ENCODE measurements around the gene DHRS12.
A peak's percentile ranks its signal among the peaks of the same experiment; 100 is the strongest.
"Not testable (repeated sequence)": the region's sequence is repeated elsewhere in the genome, so short reads cannot be mapped to it uniquely, and the experiment has no call there.

Gene DHRS12

DNA sequence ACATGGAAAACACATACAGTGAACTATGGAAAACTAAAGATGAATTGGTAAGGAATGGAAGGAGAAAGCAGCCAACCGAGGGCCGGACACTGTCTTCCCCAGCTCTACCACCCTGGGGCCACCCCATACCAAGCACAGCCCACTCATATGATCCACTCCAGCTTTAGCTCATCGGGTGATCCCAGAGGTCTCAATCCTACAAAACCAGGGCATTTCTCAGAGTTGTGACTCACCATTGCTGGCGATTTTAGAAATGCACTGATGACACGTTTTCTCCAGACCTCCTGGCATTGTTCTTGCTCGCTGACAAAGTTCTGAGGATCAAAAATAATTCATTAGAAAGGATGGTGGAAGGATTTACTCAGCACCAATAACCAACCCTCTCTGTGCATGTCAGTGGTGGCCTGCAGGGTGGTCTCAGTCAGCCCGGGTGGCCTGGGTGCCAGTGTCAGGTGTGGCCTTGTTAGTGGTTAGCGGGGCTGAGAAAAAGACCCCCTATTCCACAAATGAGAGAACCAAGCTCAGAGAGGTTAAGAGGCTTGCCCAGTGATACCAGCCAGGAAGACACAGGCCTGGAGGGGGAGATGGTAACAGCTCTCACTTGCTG is 34.4 kb upstream of the DHRS12 start:
- no peak for DNase-seq (ENCODE audit: low read depth in 1 of 2, low spot score in 1 of 2)
- no peak for TF ChIP-seq JUND (IDR thresholded peaks at IDR 0.05; ENCODE audit: low read depth)
- in situ Hi-C loops (cut with HindIII; ENCODE audit: low pct_unique_long_range_greater_than_20kb, low sequenced_read_pairs): no loop called here

DNA sequence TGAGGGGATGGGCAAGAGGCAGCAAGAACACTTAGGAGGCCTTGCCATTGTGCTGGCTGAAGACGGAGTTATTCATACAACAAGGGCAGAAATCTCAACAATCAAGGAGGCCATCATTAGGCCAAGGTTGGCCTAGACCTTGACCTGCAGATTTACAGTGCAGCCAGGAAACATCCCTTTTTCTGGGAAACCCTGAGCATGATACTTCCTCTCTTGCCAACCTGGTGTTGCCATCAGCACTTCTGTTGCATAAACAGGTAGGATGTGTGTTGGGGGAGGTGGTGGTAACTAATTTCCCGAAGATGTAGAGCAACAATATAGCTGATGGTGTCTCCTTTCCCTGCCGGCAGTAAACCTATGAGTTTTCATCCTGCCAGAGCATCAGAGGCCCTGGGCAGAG is 33.1 kb upstream of the DHRS12 start:
- in situ Hi-C loops (cut with HindIII; ENCODE audit: low pct_unique_long_range_greater_than_20kb, low sequenced_read_pairs): no loop called here
- no peak for TF ChIP-seq JUND (IDR thresholded peaks at IDR 0.05; ENCODE audit: low read depth)
- DNase-seq (ENCODE audit: low read depth in 1 of 2, low spot score in 1 of 2): no peak

DNA sequence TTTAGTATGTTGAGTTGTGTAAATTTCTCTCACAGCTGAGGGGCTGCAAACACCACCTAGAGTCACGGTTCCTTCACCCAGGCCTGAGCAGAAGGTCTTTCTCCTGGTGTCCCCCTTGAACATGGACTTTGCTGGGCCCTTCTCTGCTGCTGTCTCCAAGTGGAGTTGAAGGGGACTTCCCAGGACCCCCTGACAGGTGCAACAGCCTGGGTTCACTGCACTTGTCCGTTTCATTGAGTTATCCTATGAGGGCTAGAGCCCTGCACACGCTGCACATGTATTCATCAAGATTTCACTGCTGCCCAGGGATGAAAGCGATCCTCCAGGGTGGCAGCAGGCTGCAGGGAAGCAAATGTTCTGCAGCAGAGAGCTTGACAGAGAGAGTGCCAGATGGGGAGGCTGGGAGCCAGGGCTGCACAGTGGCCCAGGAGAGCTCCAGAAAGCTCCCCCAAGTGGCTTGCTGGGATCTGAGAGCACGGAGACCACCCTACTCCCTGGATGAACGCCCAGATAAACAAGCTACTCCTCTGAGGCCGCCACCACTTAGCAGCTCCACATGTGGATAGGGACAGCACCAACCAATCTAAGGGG is 30.7 kb upstream of the DHRS12 start:
- TF ChIP-seq JUND (IDR thresholded peaks at IDR 0.05; ENCODE audit: low read depth): no peak
- DNase-seq (ENCODE audit: low read depth in 1 of 2, low spot score in 1 of 2): no peak
- in situ Hi-C loops (cut with HindIII; ENCODE audit: low pct_unique_long_range_greater_than_20kb, low sequenced_read_pairs): no loop called here

DNA sequence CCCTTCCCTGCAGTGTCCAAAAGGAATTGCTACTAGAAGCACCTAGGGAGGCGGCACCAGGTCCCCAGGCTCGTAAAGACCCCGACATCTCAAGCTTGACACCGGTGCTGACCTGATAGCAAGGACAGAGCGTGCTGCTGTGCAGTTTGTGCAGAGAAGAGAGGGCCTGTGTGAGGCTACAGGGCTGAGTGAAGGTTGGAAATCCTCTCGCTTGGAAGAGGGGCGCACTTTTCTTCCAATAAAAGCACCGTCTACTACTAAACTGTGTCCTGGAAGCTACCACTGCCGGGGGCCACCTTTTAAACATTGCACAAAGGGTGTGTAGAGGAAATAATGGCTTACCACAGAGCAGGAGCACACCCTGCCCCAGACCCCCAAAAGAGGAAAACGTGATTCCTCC is 30.0 kb upstream of the DHRS12 start:
- in situ Hi-C loops (cut with HindIII; ENCODE audit: low pct_unique_long_range_greater_than_20kb, low sequenced_read_pairs): no loop called here

DNA sequence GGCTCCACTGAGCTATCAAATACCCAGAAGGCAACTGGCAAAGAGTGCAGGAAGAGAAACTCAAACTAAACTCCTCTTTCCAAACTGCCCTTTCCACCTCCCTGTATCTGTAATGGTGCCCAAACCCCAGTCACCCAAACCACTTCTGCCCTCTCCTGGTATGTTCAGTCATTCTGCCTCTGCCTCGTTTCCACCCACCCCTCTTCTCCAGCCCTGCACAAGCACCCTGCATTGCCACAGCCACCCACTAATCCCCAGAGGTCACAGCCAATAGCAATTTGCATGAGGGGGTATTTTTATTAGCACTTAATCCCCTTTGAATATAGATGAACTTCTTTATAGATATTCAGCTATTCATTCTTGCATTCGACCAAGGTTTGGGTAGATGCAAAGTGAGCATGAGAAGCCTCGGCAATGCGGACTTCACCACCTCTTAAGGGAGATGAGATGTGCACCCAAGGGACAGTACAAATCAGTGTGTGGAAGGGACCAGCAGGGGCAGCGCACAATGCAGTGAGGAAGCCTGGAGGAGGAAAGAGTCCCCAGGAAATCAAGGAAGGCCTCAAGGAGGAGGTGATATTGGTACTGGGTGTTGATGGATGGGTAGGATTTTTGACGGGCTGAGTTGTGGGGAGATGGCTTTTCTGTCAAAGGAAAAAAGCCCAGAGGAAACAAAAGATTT is 28.6 kb upstream of the DHRS12 start:
- no peak for TF ChIP-seq JUND (IDR thresholded peaks at IDR 0.05; ENCODE audit: low read depth)
- peak; percentile 10 to 35 for DNase-seq (ENCODE audit: low read depth in 1 of 2, low spot score in 1 of 2)
- in situ Hi-C loops (cut with HindIII; ENCODE audit: low pct_unique_long_range_greater_than_20kb, low sequenced_read_pairs): no loop called here

More for the DNA sequence above, 30.0 kb upstream of the DHRS12 start:
- no peak for DNase-seq (ENCODE audit: low read depth in 1 of 2, low spot score in 1 of 2)
- no peak for TF ChIP-seq JUND (IDR thresholded peaks at IDR 0.05; ENCODE audit: low read depth)

DNA sequence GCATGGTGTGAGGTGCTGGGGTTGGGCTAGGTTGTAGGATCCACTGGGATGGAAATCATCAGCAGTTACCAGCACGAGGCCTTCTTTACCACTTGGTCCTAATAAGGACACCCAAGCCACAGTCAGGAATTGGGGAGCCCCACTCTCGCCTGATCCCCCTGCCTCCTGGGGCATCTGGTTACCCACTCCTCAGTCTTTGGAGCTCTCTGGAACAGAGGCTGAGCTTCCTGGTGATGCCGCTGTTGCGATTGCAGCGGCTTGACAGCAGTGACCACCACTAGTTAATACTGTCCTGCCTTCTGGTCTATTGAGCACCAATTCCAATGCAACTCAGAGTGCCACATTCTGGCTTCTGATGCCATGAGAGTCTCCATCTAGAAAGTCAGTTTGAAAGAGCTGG is 27.6 kb upstream of the DHRS12 start:
- no peak for TF ChIP-seq JUND (IDR thresholded peaks at IDR 0.05; ENCODE audit: low read depth)
- in situ Hi-C loops (cut with HindIII; ENCODE audit: low pct_unique_long_range_greater_than_20kb, low sequenced_read_pairs): no loop called here
- no peak for DNase-seq (ENCODE audit: low read depth in 1 of 2, low spot score in 1 of 2)

DNA sequence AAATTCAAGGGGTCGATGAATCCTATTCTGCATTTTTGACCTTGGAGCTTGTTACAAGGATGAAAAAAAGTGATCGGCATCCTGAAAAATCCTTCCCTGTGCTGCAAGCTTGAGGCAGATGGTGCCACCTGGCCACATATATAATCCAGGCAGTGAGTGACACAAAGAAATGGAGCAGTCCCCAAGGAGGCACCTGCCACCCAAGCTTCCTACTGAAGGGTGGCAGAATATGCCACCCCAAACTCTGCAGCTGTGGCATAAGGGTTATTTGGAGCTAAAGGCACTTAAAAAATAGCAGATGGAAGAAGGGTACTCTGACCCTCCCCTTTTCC is 25.6 kb upstream of the DHRS12 start:
- no peak for DNase-seq (ENCODE audit: low read depth in 1 of 2, low spot score in 1 of 2)
- TF ChIP-seq JUND (IDR thresholded peaks at IDR 0.05; ENCODE audit: low read depth): no peak
- in situ Hi-C loops (cut with HindIII; ENCODE audit: low pct_unique_long_range_greater_than_20kb, low sequenced_read_pairs): no loop called here

DNA sequence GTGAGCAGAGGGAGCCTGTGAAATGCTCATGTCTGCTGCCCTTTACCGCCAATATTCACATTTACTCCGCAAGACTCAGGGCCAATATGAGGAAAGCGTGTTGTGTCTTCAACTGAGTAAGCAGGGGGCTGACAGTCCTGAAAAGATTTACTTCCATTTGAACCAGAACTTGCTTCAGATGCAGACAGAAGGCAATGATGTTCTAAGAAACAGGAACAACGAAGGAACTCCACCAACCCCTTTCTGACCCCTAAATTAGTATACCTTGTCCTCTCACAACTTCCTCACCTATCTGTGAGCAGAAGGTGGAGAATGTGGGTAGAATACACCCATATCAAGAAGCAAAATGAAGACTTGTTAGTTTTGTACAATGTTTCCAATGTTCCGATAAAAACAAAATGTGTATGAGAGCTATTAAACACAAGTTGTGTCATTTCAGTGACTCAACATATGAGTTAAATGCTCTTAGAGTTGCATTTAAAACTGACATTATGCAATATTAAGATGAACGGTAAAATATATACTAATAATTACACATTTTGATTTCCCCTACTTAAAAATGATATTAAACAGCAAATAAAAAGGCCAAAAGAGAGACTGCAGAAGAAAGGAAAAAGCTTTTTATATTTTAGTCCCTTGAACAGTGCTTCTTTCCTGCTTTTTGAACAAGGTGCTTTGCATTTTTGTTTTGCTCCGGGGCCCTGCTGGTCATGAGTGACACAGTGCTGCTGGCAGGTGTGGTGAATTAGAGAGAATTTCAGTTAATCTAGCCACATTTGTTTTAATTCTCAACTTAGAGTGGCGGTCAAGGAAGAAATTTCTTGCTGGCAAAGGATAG is 25.0 kb upstream of the DHRS12 start:
- in situ Hi-C loops (cut with HindIII; ENCODE audit: low pct_unique_long_range_greater_than_20kb, low sequenced_read_pairs): no loop called here
- TF ChIP-seq JUND (IDR thresholded peaks at IDR 0.05; ENCODE audit: low read depth): no peak
- DNase-seq (ENCODE audit: low read depth in 1 of 2, low spot score in 1 of 2): no peak

DNA sequence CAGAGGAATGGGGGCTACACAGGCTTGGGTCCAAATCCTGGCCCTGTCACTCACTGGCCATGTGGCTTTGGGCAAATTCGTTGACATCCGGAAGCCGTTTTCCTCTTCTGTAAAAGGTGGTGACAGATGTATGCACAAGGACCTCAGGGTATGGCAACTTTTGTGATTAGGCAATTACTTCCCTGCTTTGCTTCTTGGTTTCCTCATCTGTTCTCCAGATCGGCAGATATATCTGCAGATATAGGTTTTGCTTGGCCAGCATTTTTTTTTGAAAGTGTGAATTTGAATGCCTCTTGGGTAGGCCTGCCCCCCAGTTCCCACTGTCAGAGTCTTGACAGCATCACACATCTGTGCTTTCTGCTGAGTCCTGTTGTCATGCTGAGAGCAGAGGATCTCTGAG is 23.3 kb upstream of the DHRS12 start:
- no peak for DNase-seq (ENCODE audit: low read depth in 1 of 2, low spot score in 1 of 2)
- in situ Hi-C loops (cut with HindIII; ENCODE audit: low pct_unique_long_range_greater_than_20kb, low sequenced_read_pairs): no loop called here
- TF ChIP-seq JUND (IDR thresholded peaks at IDR 0.05; ENCODE audit: low read depth): no peak

DNA sequence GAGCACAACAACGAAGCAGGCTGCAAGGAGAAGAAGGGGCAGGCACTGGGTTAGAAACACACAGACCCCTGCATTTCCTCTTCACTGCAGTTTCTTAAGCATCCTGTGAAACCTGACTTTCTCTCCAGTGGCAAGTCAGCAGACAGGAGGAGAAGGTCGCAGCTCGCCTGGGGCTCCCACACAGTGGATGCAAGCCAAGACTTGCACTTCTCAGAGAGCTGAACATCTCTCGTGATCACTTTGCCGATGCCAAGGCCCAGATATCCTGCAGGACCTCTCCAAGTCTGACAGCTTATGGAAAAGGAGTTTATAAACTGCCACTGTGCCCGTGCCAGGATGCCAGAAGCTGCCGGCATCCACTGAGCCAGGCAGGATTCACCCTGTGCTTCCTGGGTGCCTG is 22.6 kb upstream of the DHRS12 start:
- in situ Hi-C loops (cut with HindIII; ENCODE audit: low pct_unique_long_range_greater_than_20kb, low sequenced_read_pairs): no loop called here
- DNase-seq (ENCODE audit: low read depth in 1 of 2, low spot score in 1 of 2): peak in 1 of 2 experiments; percentile 57
- no peak for TF ChIP-seq JUND (IDR thresholded peaks at IDR 0.05; ENCODE audit: low read depth)

DNA sequence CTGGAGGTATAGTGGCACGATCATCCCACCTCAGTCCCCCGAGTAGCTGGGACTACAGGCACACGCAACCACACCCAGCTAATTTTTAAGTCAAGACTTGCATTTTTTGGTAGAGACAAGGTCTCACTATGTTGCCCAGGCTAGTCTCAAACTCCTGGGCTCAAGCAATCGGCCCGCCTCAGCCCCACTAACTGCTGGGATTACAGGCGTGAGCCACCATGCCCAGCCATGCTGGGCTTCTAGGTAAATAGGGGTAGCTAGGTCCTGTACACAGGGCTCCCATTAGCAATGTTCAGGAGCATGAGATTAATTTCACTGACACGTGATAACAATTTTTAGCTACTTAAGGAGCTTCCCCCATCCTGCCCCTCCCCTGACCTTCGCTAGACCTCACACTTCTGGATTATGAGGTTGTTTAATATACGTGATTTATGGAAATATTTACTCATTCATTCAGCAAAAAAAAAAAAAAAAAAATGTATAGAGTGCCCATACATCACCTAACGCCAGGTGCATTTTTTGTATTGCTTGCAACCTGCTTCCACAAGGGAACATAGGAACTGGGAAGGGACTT is 21.8 kb upstream of the DHRS12 start:
- no peak for DNase-seq (ENCODE audit: low read depth in 1 of 2, low spot score in 1 of 2)
- no peak for TF ChIP-seq JUND (IDR thresholded peaks at IDR 0.05; ENCODE audit: low read depth)
- in situ Hi-C loops (cut with HindIII; ENCODE audit: low pct_unique_long_range_greater_than_20kb, low sequenced_read_pairs): no loop called here

DNA sequence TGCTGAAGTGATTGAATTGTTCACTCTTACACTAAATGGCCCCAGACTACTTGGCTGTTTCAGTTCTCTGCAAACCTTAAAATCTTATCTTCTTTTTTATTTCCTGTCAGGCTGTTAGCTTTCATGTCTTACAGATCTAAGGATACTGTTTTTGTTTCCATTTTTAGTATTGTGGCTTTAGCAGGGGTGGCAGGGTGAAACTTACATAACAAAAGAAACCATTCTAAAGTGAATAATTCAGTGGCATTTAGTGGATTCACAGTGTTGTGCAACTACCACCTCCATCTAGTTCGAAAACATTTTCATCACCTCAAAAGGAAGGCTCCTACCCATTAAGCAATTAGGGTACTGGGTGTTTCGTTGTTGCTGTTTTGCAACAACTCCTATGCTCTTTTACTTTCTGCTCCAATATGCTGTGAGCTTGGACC is 21.2 kb upstream of the DHRS12 start:
- no peak for DNase-seq (ENCODE audit: low read depth in 1 of 2, low spot score in 1 of 2)
- in situ Hi-C loops (cut with HindIII; ENCODE audit: low pct_unique_long_range_greater_than_20kb, low sequenced_read_pairs): no loop called here
- TF ChIP-seq JUND (IDR thresholded peaks at IDR 0.05; ENCODE audit: low read depth): no peak

DNA sequence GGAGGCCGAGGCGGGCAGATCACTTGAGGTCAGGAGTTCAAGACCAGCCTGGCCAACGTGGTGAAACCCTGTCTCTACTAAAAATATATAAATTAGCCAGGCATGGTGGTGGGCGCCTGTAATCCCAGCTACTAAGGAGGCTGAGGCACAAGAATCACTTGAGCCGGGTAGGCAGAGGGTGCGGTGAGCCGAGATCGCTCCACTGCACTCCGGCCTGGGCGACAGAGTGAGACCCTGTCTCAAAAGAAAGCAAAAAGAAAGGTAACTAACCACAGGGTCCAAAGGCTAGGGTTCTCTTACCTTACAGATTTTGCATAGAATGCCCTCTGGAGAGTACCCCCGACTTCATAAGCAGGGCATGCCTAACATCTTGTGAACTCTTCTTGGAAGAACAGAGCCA is 20.7 kb upstream of the DHRS12 start:
- DNase-seq (ENCODE audit: low read depth in 1 of 2, low spot score in 1 of 2); in situ Hi-C loops (cut with HindIII; ENCODE audit: low pct_unique_long_range_greater_than_20kb, low sequenced_read_pairs): not testable (repeated sequence)
